ENCODE measurements around the gene OR51B6.
"Not testable (repeated sequence)": the region's sequence is repeated elsewhere in the genome, so short reads cannot be mapped to it uniquely, and the experiment has no call there.

The OR51B6 gene

GRCh38 chr11:5364214-5364613 is 12.9 kb downstream of the OR51B6 start:
- no peak overlapping the region for H3K27ac ChIP-seq
- DNase-seq (ENCODE audit: low spot score), result no peak
- no peak for TF ChIP-seq CTCF (conservative IDR thresholded peaks at IDR 0.05; ENCODE audit: low read depth)
- CTCF ChIA-PET, result interaction anchor here (0.5 kb wide), 1 partner anchor 15 kb away, joined by 3 read pairs; no protein-coding TSS in a partner anchor
- POLR2A ChIA-PET (ENCODE audit: low non-redundant PET), result no interaction called here

GRCh38 chr11:5366365-5366764 is 15.1 kb downstream of the OR51B6 start:
- DNase-seq (ENCODE audit: low spot score); H3K27ac ChIP-seq; POLR2A ChIA-PET (ENCODE audit: low non-redundant PET); CTCF ChIA-PET: not testable (repeated sequence)

- H3K27ac ChIP-seq, result no peak overlapping the region
- TF ChIP-seq CTCF (conservative IDR thresholded peaks at IDR 0.05; ENCODE audit: low read depth), result no peak
- no peak for DNase-seq (ENCODE audit: low spot score)
- CTCF ChIA-PET, result no interaction called here
- POLR2A ChIA-PET (ENCODE audit: low non-redundant PET), result no interaction called here
These were observed 15.5 kb downstream of the OR51B6 start for GRCh38 chr11:5366856-5367255.

GRCh38 chr11:5367448-5368074 is 16.3 kb downstream of the OR51B6 start:
- DNase-seq (ENCODE audit: low spot score), result no peak
- POLR2A ChIA-PET (ENCODE audit: low non-redundant PET), result no interaction called here
- no peak for TF ChIP-seq CTCF (conservative IDR thresholded peaks at IDR 0.05; ENCODE audit: low read depth)
- CTCF ChIA-PET, result interaction anchor here (0.7 kb wide), 2 partner anchors 17 to 22 kb away, joined by 3 read pairs; no protein-coding TSS in a partner anchor
- no peak overlapping the region for H3K27ac ChIP-seq

- H3K27ac ChIP-seq, result no peak overlapping the region
- no peak for DNase-seq (ENCODE audit: low spot score)
- TF ChIP-seq CTCF (conservative IDR thresholded peaks at IDR 0.05; ENCODE audit: low read depth), result no peak
- POLR2A ChIA-PET (ENCODE audit: low non-redundant PET), result no interaction called here
- CTCF ChIA-PET, result no interaction called here
These were observed 17.3 kb downstream of the OR51B6 start for GRCh38 chr11:5368502-5369043.

DNA sequence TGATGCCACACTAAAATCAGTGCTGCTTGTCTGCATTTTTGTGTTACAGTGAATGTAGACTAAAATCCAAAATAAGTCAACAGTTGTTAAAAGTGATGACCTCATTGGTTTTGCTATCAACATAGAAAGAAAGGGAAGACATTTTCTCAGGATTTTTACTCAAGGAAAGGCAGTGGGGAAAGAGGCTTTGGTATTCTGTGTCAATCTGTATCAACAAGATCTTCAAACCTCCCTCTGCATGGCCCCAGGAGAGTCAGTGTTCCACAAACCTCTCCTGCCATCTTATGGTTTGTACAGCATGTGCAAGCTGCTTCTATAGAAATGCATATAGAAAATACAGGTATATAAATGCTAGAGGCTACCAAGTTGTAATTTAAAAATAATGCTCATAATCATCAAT is 18.5 kb downstream of the OR51B6 start:
- no peak overlapping the region for H3K27ac ChIP-seq
- peak; percentile 1 for DNase-seq (ENCODE audit: low spot score)
- no peak for TF ChIP-seq CTCF (conservative IDR thresholded peaks at IDR 0.05; ENCODE audit: low read depth)
- ChIA-PET POLR2A (ENCODE audit: low non-redundant PET) (no interaction called here), CTCF (no interaction called here)

DNA sequence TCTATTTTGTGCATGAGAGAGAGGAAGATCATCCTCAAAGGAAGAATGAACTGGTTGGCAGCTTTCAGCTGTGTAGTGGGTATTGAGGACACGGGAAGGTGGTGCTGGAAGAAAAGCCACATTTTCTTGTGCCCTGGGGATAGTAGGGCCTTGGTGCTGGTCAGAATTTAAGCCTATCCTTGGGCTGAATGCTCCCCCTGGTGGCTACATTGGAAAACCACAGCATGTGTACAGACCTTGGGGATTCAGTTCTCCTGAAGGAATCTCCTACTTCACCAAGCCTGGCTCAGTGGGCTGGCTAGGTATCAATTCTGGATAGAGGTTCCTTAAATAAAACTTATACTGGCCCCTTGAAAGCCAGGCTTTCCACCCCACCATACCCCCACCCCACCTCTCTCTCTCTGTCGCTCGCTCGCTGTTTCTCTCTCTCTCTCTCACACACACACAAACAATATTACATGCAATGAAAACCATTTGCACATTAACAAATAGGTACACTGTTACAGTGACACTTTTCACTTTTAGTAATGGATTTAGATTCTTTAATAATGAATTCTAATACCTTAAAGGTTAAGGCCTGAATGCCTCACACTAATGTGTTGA is 29.5 kb downstream of the OR51B6 start:
- ChIA-PET POLR2A (ENCODE audit: low non-redundant PET) (no interaction called here), CTCF (interaction anchor here (0.7 to 1.0 kb wide), 2 partner anchors 179 to 236 kb away, joined by 3 read pairs; no protein-coding TSS in a partner anchor)
- H3K27ac ChIP-seq, result no peak overlapping the region
- TF ChIP-seq CTCF (conservative IDR thresholded peaks at IDR 0.05; ENCODE audit: low read depth), result peak; percentile 63
- peak; percentile 49 for DNase-seq (ENCODE audit: low spot score)

All from RWPE1 (cell line).